GM12878 (cell line): ENCODE measurements around the gene RPL19. TPM values are rescaled to one million over a fixed set of nuclear protein-coding genes. Genes with fewer than 3 reads are reported as not detected.

Source experiments
- ATF7 ChIP-seq: fragments of 450-650 bp; IDR thresholded peaks from 2 replicates; pipeline ENCODE4 v1.6.1; 2016; ENCODE audit warnings: low read depth, mild to moderate bottlenecking
- BRCA1 ChIP-seq: IDR thresholded peaks from 2 replicates; pipeline ENCODE4 v1.6.1; 2011; ENCODE audit warnings: low read depth, low read length, improper control_type of control experiment
- CBFB ChIP-seq: IDR thresholded peaks from 2 replicates; pipeline ENCODE4 v1.6.1; 2016; ENCODE audit warnings: antibody characterized with exemption, low read depth
- CBX3 ChIP-seq: fragments of 200-600 bp; sonication (generic); IDR thresholded peaks from 2 replicates; pipeline ENCODE4 v1.6.1; 2016; ENCODE audit warnings: low read depth, borderline replicate concordance
- CBX5 ChIP-seq: sonication (generic); IDR thresholded peaks from 2 replicates; pipeline ENCODE4 v1.6.1; 2016; ENCODE audit warnings: low read depth, moderate library complexity, mild to moderate bottlenecking, inconsistent platforms
- DPF2 ChIP-seq: fragments of 450-650 bp; IDR thresholded peaks from 2 replicates; pipeline ENCODE4 v1.6.1; 2017; ENCODE audit warnings: mild to moderate bottlenecking
- E2F8 ChIP-seq: fragments of 450-650 bp; IDR thresholded peaks from 2 replicates; pipeline ENCODE4 v1.6.1; 2018; ENCODE audit warnings: mild to moderate bottlenecking, low read depth, moderate library complexity; ENCODE audit not compliant: partially characterized antibody
- FOS ChIP-seq: IDR thresholded peaks from 3 replicates; pipeline ENCODE4 v1.6.1; 2011; ENCODE audit warnings: borderline replicate concordance; ENCODE audit not compliant: insufficient read length; ENCODE audit errors: extremely low read depth
- FOXM1 ChIP-seq: IDR thresholded peaks from 2 replicates; pipeline ENCODE4 v1.6.1; 2012; ENCODE audit warnings: low read depth, mild to moderate bottlenecking, inconsistent platforms, low read length, moderate library complexity
- GABPA ChIP-seq: IDR thresholded peaks from 2 replicates; pipeline ENCODE4 v1.6.1; 2014; ENCODE audit warnings: antibody characterized with exemption, low read depth, mild to moderate bottlenecking, inconsistent platforms
- IRF4 ChIP-seq: IDR thresholded peaks from 2 replicates; pipeline ENCODE4 v1.6.1; 2011; ENCODE audit warnings: low read depth, low read length
- MYC ChIP-seq: IDR thresholded peaks from 2 replicates; pipeline ENCODE4 v1.6.1; 2011; ENCODE audit warnings: mild to moderate bottlenecking, low read length, moderate library complexity, inconsistent platforms; ENCODE audit not compliant: insufficient read depth, insufficient replicate concordance, insufficient read length, severe bottlenecking
- NFYA ChIP-seq: IDR thresholded peaks from 2 replicates; pipeline ENCODE4 v1.6.1; 2011; ENCODE audit warnings: low read depth, mild to moderate bottlenecking, low read length, improper control_type of control experiment, borderline replicate concordance
- NRF1 ChIP-seq: conservative IDR thresholded peaks from 2 replicates; pipeline ENCODE4 v1.6.1; 2011; ENCODE audit warnings: mild to moderate bottlenecking, low read depth, low read length, improper control_type of control experiment
- POLR2AphosphoS2 ChIP-seq: IDR thresholded peaks from 2 replicates; pipeline ENCODE4 v1.6.1; 2011; ENCODE audit warnings: low read depth, mild to moderate bottlenecking, low read length, improper control_type of control experiment, moderate library complexity
- POLR2AphosphoS5 ChIP-seq: IDR thresholded peaks from 2 replicates; pipeline ENCODE4 v1.6.1; 2011; ENCODE audit warnings: mild to moderate bottlenecking, low read length, inconsistent platforms
- SUZ12 ChIP-seq: fragments of 200-600 bp; sonication (generic); IDR thresholded peaks from one replicate; pipeline ENCODE4 v1.6.1; 2018; ENCODE audit warnings: antibody characterized with exemption, mild to moderate bottlenecking; ENCODE audit not compliant: unreplicated experiment
- TAF1 ChIP-seq: IDR thresholded peaks from 2 replicates; pipeline ENCODE4 v1.6.1; 2011; ENCODE audit warnings: mild to moderate bottlenecking, low read depth, low read length, borderline replicate concordance
- WRNIP1 ChIP-seq: IDR thresholded peaks from 2 replicates; pipeline ENCODE4 v1.6.1; 2011; ENCODE audit warnings: low read depth, low read length, improper control_type of control experiment, borderline replicate concordance
- YBX1 ChIP-seq: fragments of 450-650 bp; IDR thresholded peaks from 2 replicates; pipeline ENCODE4 v1.6.1; 2016; ENCODE audit warnings: antibody characterized with exemption
- YY1 ChIP-seq: IDR thresholded peaks from 2 replicates; pipeline ENCODE4 v1.6.1; 2011; ENCODE audit warnings: low read depth, mild to moderate bottlenecking, low read length
- ZNF384 ChIP-seq: IDR thresholded peaks from 2 replicates; pipeline ENCODE4 v1.6.1; 2012; ENCODE audit warnings: low read depth, mild to moderate bottlenecking, low read length, improper control_type of control experiment, borderline replicate concordance
- ZNF622 ChIP-seq: fragments of 450-650 bp; IDR thresholded peaks from 2 replicates; pipeline ENCODE4 v1.6.1; 2017; ENCODE audit warnings: mild to moderate bottlenecking, inconsistent platforms
- ZNF687 ChIP-seq: fragments of 450-650 bp; IDR thresholded peaks from 2 replicates; pipeline ENCODE4 v1.6.1; 2017; ENCODE audit warnings: mild to moderate bottlenecking, moderate library complexity
- ZSCAN29 ChIP-seq: fragments of 450-650 bp; IDR thresholded peaks from 2 replicates; pipeline ENCODE4 v1.6.1; 2017; ENCODE audit warnings: mild to moderate bottlenecking, moderate library complexity
- ZZZ3 ChIP-seq: IDR thresholded peaks from 2 replicates; pipeline ENCODE4 v1.6.1; 2011; ENCODE audit warnings: low read depth; ENCODE audit not compliant: control insufficient read depth, insufficient read length
- polyA plus RNA-seq, 11 experiments: library from polyadenylated mRNA; depleted of rRNA in 4 of 11; unstranded in 6 of 11; stranded (reverse) in 5 of 11; fragments of >200 nt; fragmentation: Nextera tagmentation in 4 of 11; fragmentation: Illumina TruSeq in 1 of 11; extraction: Ambion mirVana in 4 of 11; extraction: Trizol in 1 of 11; gene quantifications; 1 replicate in 1 of 11; 2 replicates in 10 of 11; pipeline versions ENCODE4 v1.2.1 to v1.2.3, GENCODE V29; 2011 to 2016; ENCODE audit warnings: inconsistent platforms in 2 of 11, missing spikeins in 2 of 11, low read depth in 1 of 11
- total RNA-seq, 4 experiments: library from RNA; depleted of rRNA in 3 of 4; stranded (reverse); fragments of >200 nt in 3 of 4; fragmentation: Illumina TruSeq in 1 of 4; extraction: Trizol in 1 of 4; gene quantifications; 2 replicates each; pipeline versions ENCODE4 v1.2.1 to v1.2.3, GENCODE V29; 2013 to 2021

The RPL19 gene
- total and polyA plus RNA-seq, 10 of the 15 experiments (the other 5 are each of a cell fraction or from before 2014, with no cell fraction given): 1,862 to 5,536 (median 3,836) TPM

GRCh38 chr17:39153599-39154051 lies 46.5 kb upstream of the RPL19 start (continued):
- TF ChIP-seq ZSCAN29 (peak; percentile 89), CBFB (peak; percentile 50; the same call in 1 of the 2 replicates), ZNF384 (no peak), YBX1 (no peak), YY1 (peak; percentile 76), IRF4 (peak; percentile 47), SUZ12 (no peak), GABPA (peak; percentile 61; the same call in 1 of the 2 replicates), FOXM1 (no peak; the same call in 1 of the 2 replicates), POLR2AphosphoS5 (no peak), ZNF687 (no peak), MYC (no peak), WRNIP1 (0 out of 2 replicates have a peak, but pooled peaks have one; percentile 34), E2F8 (no peak), CBX3 (no peak), NFYA (no peak), NRF1 (peak; percentile 49), POLR2AphosphoS2 (no peak), DPF2 (0 out of 2 replicates have a peak, but pooled peaks have one; percentile 5), CBX5 (0 out of 2 replicates have a peak, but pooled peaks have one; percentile 46), FOS (no peak), ZZZ3 (no peak), BRCA1 (no peak), ATF7 (no peak), ZNF622 (no peak), TAF1 (no peak)
